ENCODE data around the gene OFD1.

The OFD1 gene

GRCh38 chrX:13764765-13765164, 30.2 kb downstream of the OFD1 start:
- H3K4me3 ChIP-seq (ENCODE audit: low read depth, low read length) = no peak overlapping the region
- no peak for TF ChIP-seq CTCF (IDR thresholded peaks at IDR 0.05; ENCODE audit: borderline replicate concordance, insufficient read depth, low read depth, low read length)

GRCh38 chrX:13768939-13769338, 34.4 kb downstream of the OFD1 start:
- TF ChIP-seq CTCF (IDR thresholded peaks at IDR 0.05; ENCODE audit: borderline replicate concordance, insufficient read depth, low read depth, low read length) = no peak
- no peak overlapping the region for H3K4me3 ChIP-seq (ENCODE audit: low read depth, low read length)

GRCh38 chrX:13770013-13770535, 35.5 kb downstream of the OFD1 start:
- TF ChIP-seq CTCF (IDR thresholded peaks at IDR 0.05; ENCODE audit: borderline replicate concordance, insufficient read depth, low read depth, low read length) = no peak
- no peak overlapping the region for H3K4me3 ChIP-seq (ENCODE audit: low read depth, low read length)

- H3K4me3 ChIP-seq (ENCODE audit: low read depth, low read length) = no peak overlapping the region
- TF ChIP-seq CTCF (IDR thresholded peaks at IDR 0.05; ENCODE audit: borderline replicate concordance, insufficient read depth, low read depth, low read length) = no peak
Observed at GRCh38 chrX:13774696-13775095, 40.1 kb downstream of the OFD1 start.

- TF ChIP-seq CTCF (IDR thresholded peaks at IDR 0.05; ENCODE audit: borderline replicate concordance, insufficient read depth, low read depth, low read length) = no peak
- no peak overlapping the region for H3K4me3 ChIP-seq (ENCODE audit: low read depth, low read length)
Observed at GRCh38 chrX:13775837-13776236, 41.3 kb downstream of the OFD1 start.

- H3K4me3 ChIP-seq (ENCODE audit: low read depth, low read length) = no peak overlapping the region
- no peak for TF ChIP-seq CTCF (IDR thresholded peaks at IDR 0.05; ENCODE audit: borderline replicate concordance, insufficient read depth, low read depth, low read length)
Observed at GRCh38 chrX:13776387-13776786, 41.8 kb downstream of the OFD1 start.

- no peak overlapping the region for H3K4me3 ChIP-seq (ENCODE audit: low read depth, low read length)
- no peak for TF ChIP-seq CTCF (IDR thresholded peaks at IDR 0.05; ENCODE audit: borderline replicate concordance, insufficient read depth, low read depth, low read length)
Observed at GRCh38 chrX:13778916-13779315, 44.4 kb downstream of the OFD1 start.
